ENCODE results near the gene MT1X.
"Not testable (repeated sequence)": the region's sequence is repeated elsewhere in the genome, so short reads cannot be mapped to it uniquely, and the experiment has no call there.

Gene MT1X

GRCh38 chr16:56645838-56646237 is 36.4 kb upstream of the MT1X start:
- H3K4me1 Mint-ChIP-seq (ENCODE audit: low read depth), result peaks cover 19% of the 10 kb centered on the region
- no peak overlapping the region for H3K4me3 Mint-ChIP-seq
- H3K27me3 Mint-ChIP-seq, result peaks cover 38% of the 10 kb centered on the region
- H3K27ac Mint-ChIP-seq, result no peak overlapping the region
- H3K9me3 Mint-ChIP-seq, result no peaks in the 10 kb centered on the region
- no peaks in the 10 kb centered on the region for H3K36me3 Mint-ChIP-seq (ENCODE audit: low read depth)

DNA sequence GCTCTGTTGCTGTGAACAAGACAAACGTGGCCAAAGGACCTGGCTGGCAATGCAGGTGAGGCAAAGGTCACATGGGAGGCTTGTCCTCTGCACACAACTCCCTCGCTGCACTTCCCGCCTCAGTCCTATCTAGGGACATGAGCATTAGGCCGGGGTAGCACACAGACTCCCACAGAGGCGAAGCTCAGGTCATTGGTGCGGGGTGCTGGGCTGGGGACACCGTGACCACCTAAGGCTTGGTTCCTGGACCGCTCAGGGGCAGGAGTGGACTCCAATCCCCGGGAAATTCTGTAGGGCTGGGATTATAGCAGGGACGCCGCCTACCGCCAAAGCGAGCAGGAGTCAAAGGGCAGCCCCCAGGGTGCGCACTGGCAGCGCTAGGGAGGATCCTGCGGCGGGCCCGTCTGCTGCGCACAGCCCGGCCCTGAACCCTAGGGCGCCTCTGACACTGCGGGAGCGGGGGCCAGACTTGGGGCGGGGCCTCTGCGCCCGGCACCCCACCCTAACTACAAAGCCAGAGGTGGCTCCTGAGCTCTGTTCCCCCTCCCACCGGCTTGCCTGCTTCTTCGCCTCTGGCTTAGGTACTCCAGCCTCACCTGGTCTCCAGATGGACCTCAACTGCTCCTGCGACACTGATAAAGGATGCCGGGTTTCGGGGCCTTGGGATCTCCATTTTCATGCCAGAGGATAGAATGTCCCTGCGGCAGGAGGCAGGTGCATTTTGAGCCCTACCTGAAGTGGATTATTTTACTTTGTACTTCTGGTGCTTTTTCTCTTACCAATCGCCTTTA is 34.4 kb upstream of the MT1X start:
- peaks cover 14% of the 10 kb centered on the region for H3K4me1 Mint-ChIP-seq (ENCODE audit: low read depth)
- no peaks in the 10 kb centered on the region for H3K9me3 Mint-ChIP-seq
- no peak overlapping the region for H3K4me3 Mint-ChIP-seq
- H3K27me3 Mint-ChIP-seq, result peaks cover 28% of the 10 kb centered on the region
- no peak overlapping the region for H3K27ac Mint-ChIP-seq
- no peaks in the 10 kb centered on the region for H3K36me3 Mint-ChIP-seq (ENCODE audit: low read depth)

DNA sequence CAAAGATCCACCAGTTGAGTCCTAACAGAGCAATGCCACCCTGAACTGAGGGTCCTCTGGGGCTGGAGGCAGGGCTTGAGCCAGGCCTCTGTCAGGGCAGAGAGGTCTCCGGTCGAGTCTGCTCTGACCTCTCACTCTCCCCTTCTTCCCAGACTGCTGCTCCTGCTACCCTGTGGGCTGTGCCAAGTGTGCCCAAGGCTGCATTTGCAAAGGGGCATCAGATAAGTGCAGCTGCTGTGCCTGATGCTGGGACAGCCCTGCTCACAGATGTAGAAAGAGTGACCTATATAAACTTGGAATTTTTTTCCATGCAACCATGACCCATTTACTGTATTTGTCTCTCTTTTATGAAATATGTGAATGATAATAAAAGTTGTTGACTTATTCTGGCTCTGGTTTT is 33.0 kb upstream of the MT1X start:
- H3K27me3 Mint-ChIP-seq, result peaks cover 31% of the 10 kb centered on the region
- H3K4me3 Mint-ChIP-seq, result no peak overlapping the region
- H3K4me1 Mint-ChIP-seq (ENCODE audit: low read depth), result peaks cover under 1% of the 10 kb centered on the region
- H3K27ac Mint-ChIP-seq, result no peak overlapping the region
- no peaks in the 10 kb centered on the region for H3K36me3 Mint-ChIP-seq (ENCODE audit: low read depth)
- no peaks in the 10 kb centered on the region for H3K9me3 Mint-ChIP-seq

DNA sequence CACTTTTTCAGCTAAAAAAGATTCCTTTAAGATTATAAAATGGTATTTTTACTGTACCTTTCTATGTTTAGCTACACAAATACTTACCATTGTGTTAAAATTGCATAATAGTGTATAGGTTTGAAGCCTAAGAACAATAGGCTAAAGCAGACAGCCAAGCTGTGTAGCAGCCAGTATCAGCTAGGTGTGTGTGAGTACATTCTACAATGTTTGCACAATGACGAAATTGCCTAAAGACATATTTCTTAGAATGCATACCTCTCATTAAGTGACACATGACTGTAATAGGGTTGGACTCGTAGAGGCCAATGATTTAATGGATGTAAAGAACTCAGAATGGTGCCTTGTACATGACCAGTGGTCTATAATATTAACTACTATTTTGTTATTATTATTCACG is 32.5 kb upstream of the MT1X start:
- no peak overlapping the region for H3K27ac Mint-ChIP-seq

DNA sequence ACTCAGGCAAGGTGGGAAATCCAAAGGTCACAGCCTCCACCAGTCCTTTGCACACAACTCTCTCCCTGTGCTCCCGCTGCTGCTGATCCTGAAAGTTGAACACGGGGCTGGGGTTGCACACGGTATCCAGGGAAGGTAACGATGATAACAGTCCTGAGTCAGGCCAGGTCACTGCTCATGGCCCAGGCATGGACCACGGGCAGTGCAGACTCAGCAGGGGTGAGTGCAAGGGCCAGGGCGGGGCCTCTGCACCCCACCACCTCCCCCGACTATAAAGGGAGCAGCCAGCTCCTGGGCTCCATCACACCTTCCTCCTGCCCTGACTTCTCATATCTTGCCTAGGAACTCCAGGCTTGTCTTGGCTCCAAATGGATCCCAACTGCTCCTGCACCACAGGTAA is 30.7 kb upstream of the MT1X start, which contains the start of gene MT1B:
Gene MT1B, plus strand, starts transcription at position 301 of the 400 bp plus-strand sequence. Its CDS starts 68 bp downstream, at position 369.
- peaks cover 25% of the 10 kb centered on the region for H3K27me3 Mint-ChIP-seq
- no peaks in the 10 kb centered on the region for H3K9me3 Mint-ChIP-seq
- H3K27ac Mint-ChIP-seq, result no peak within 1 kb of the TSS

More for the DNA sequence above, 32.5 kb upstream of the MT1X start:
- Mint-ChIP-seq H3K27me3 (peaks cover 31% of the 10 kb centered on the region), H3K4me1 (ENCODE audit: low read depth) (no peaks in the 10 kb centered on the region), H3K9me3 (no peaks in the 10 kb centered on the region), H3K4me3 (no peak overlapping the region), H3K36me3 (ENCODE audit: low read depth) (no peaks in the 10 kb centered on the region)

GRCh38 chr16:56652600-56652999 is 29.7 kb upstream of the MT1X start:
- peaks cover 4% of the 10 kb centered on the region for H3K4me1 Mint-ChIP-seq (ENCODE audit: low read depth)

More for the DNA sequence above, 30.7 kb upstream of the MT1X start, which contains the start of gene MT1B:
- Mint-ChIP-seq H3K36me3 (ENCODE audit: low read depth) (no peaks in the 10 kb centered on the region), H3K4me3 (no peak within 1 kb of the TSS), H3K4me1 (ENCODE audit: low read depth) (no peaks in the 10 kb centered on the region)

GRCh38 chr16:56653218-56653617 is 29.1 kb upstream of the MT1X start:
- no peak overlapping the region for H3K4me3 Mint-ChIP-seq
- H3K4me1 Mint-ChIP-seq (ENCODE audit: low read depth), result peaks cover 8% of the 10 kb centered on the region
- no peak overlapping the region for H3K27ac Mint-ChIP-seq
- no peaks in the 10 kb centered on the region for H3K36me3 Mint-ChIP-seq (ENCODE audit: low read depth)
- H3K27me3 Mint-ChIP-seq, result peaks cover 19% of the 10 kb centered on the region
- H3K9me3 Mint-ChIP-seq, result no peaks in the 10 kb centered on the region

More at GRCh38 chr16:56652600-56652999, 29.7 kb upstream of the MT1X start:
- H3K36me3 Mint-ChIP-seq (ENCODE audit: low read depth), result no peaks in the 10 kb centered on the region
- H3K9me3 Mint-ChIP-seq, result no peaks in the 10 kb centered on the region
- H3K4me3 Mint-ChIP-seq, result no peak overlapping the region
- no peak overlapping the region for H3K27ac Mint-ChIP-seq
- peaks cover 19% of the 10 kb centered on the region for H3K27me3 Mint-ChIP-seq

DNA sequence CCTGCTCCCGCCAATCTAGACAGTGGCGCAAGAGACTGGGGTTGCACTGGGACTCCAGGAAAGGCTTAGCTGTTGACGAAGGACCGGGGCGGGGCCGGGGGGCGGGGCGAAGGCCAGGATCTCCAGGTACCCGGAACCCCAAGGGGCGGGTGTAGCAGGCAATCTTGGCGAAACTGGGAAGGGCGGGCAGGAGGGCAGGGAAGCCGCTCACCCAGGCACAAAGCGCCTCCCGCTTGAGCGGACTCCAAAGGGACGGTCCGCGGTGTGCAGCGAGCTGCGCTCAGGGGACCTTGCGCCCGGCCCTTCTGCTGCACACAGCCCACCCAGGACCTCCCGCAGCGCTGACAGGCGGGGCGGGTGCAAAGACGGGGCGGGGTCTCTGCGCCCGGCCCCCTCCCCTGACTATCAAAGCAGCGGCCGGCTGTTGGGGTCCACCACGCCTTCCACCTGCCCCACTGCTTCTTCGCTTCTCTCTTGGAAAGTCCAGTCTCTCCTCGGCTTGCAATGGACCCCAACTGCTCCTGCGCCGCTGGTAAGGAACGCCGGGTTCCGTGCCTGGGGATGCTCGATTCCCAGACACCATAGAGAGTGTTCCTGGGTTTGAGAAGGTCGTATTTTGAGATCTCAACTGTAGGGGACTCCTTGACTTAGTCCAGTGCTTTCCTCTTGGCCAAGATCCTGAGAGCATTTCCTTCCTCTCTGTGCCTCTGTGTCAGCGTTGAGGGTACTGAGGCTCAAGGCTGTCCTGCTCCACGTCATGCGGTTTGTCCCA is 24.5 kb upstream of the MT1X start, which contains the start of gene MT1F:
Gene MT1F, plus strand, starts transcription at position 405 of the 772 bp plus-strand sequence. Its CDS starts 100 bp downstream, at position 505.
- Mint-ChIP-seq H3K27ac (peak within 1 kb of the TSS; percentile 70), H3K9me3 (no peaks in the 10 kb centered on the region), H3K27me3 (peaks cover 3% of the 10 kb centered on the region), H3K4me1 (ENCODE audit: low read depth) (peaks cover 20% of the 10 kb centered on the region), H3K36me3 (ENCODE audit: low read depth) (no peaks in the 10 kb centered on the region), H3K4me3 (peak within 1 kb of the TSS; percentile 91)

DNA sequence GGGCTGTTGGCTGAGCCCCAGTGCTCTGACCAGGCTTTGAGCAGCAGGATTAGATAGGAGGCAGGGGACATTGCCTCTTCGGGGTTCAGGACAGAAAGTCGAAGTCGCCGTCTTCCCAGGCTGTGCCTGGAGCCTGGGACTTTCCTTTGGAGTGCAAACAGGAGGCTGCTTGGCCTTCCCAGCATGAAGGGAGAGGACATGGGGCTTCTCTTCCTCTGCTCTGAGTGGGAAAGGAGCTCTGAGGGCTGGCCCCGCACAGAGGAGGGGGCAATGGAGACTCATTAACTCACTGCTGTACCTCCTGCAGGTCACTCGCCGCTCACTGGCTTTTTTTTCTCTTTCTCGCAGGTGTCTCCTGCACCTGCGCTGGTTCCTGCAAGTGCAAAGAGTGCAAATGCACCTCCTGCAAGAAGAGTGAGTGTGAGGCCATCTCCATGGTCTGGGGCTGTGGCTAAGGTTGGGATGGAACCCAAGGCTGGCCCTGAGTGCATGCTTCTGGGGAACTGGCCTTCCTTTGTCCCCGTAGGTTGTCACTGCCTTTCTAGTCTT is 23.9 kb upstream of the MT1X start:
- H3K9me3 Mint-ChIP-seq, result no peaks in the 10 kb centered on the region
- no peaks in the 10 kb centered on the region for H3K36me3 Mint-ChIP-seq (ENCODE audit: low read depth)
- peaks cover 22% of the 10 kb centered on the region for H3K4me1 Mint-ChIP-seq (ENCODE audit: low read depth)
- H3K27me3 Mint-ChIP-seq, result no peaks in the 10 kb centered on the region
- H3K4me3 Mint-ChIP-seq, result peak overlapping the region; percentile 91
- H3K27ac Mint-ChIP-seq, result no peak overlapping the region

- H3K4me1 Mint-ChIP-seq (ENCODE audit: low read depth), result peaks cover 29% of the 10 kb centered on the region
- peak overlapping the region; percentile 90 for H3K27ac Mint-ChIP-seq
- H3K4me3 Mint-ChIP-seq, result peak overlapping the region; percentile 82
Measured at GRCh38 chr16:56662357-56663354, 19.6 kb upstream of the MT1X start.

DNA sequence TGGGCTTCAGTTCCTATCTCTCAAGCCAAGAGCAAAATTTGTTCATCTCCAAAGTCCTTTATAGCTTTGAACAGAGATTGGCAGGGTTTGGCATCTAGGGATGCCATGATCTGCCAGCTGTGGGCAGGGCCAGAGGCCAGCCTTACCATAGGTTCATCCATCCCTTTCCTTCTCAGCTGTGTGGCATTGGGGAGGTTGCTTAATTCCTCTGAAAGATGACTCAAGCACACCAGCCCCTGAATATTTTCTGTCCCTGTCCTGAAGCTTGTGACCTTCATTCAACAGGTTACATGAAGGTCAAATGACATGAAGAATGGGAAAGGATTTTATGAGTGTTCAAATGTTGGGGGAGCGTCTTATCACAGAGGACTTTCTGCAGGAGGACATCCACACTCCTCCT is 17.8 kb upstream of the MT1X start:
- H3K4me1 Mint-ChIP-seq (ENCODE audit: low read depth), result peaks cover 25% of the 10 kb centered on the region
- peaks cover 48% of the 10 kb centered on the region for H3K27me3 Mint-ChIP-seq
- H3K9me3 Mint-ChIP-seq, result no peaks in the 10 kb centered on the region
- H3K36me3 Mint-ChIP-seq (ENCODE audit: low read depth), result no peaks in the 10 kb centered on the region
- no peak overlapping the region for H3K4me3 Mint-ChIP-seq
- peak overlapping the region; percentile 9 for H3K27ac Mint-ChIP-seq

More at GRCh38 chr16:56662357-56663354, 19.6 kb upstream of the MT1X start:
- Mint-ChIP-seq H3K27me3 (peaks cover 32% of the 10 kb centered on the region), H3K9me3 (no peaks in the 10 kb centered on the region), H3K36me3 (ENCODE audit: low read depth) (no peaks in the 10 kb centered on the region)

DNA sequence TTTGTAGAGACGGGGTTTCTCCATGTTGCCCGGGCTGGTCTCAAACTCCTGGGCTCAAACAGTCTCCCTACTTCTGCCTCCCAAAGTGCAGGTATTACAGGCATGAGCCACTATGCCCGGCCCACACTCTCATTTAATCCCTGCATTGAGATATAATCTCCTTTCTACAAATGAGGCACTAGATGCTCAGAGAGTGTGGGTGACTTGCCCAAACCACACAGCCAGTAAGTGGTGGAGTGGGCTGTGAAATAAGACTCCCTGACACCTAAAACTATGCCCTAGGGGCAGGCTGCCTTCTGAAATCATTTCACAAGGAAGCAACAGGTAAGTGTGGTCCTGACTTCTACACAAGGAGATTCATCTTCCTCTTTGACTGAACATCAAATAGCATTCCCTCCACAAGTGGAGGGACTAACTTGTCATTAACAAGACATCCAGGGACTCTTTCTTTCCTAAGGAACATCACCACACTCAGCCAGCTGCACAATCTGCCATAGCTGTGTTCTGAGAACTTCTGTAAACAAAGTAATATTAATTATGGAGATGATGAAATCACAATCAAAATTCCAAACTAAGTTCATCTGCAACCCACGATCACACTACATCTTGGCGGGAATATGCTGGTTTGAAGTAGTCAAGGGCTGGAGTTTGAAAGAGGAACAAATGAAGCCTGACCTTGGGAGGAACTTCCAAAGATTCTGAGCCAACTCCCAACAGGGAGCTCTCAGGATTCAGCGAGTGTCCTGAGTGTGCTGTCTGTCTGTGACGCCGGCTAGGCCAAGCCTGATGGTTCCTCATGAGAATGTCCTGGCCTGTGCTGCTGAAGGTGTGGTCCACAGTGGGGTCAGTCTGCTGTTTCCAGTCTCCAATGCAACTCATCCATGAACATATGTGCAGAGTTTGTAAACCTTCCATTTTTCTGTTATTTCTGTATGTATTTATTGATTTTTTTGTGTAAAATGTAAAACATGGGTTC is 16.7 kb upstream of the MT1X start:
- peaks cover 29% of the 10 kb centered on the region for H3K4me1 Mint-ChIP-seq (ENCODE audit: low read depth)
- not testable (repeated sequence) for H3K9me3 Mint-ChIP-seq; H3K27ac Mint-ChIP-seq; H3K4me3 Mint-ChIP-seq; H3K36me3 Mint-ChIP-seq (ENCODE audit: low read depth)
- H3K27me3 Mint-ChIP-seq, result peaks cover 55% of the 10 kb centered on the region
